Neural crest cell (in vitro differentiated cells): ENCODE results near the gene BPTF. TPM values are rescaled to one million over a fixed set of nuclear protein-coding genes. Genes with fewer than 3 reads are reported as not detected.
A peak's percentile ranks its signal among the peaks of the same experiment; 100 is the strongest.
"Not testable (repeated sequence)": the region's sequence is repeated elsewhere in the genome, so short reads cannot be mapped to it uniquely, and the experiment has no call there.

Experiments
- DNase-seq: peaks from one replicate; pipeline ENCODE4 v3.0.0; 2021; ENCODE audit warnings: low read depth, mixed read lengths, low spot score
- H3K27ac Mint-ChIP-seq: one replicate; pipeline ENCODE4 v1.8.0; 2021; ENCODE audit warnings: mild to moderate bottlenecking, mixed read lengths; ENCODE audit not compliant: unreplicated experiment
- H3K27me3 Mint-ChIP-seq: 2 replicates; pipeline ENCODE4 v1.8.0; 2021; ENCODE audit warnings: low read depth, mild to moderate bottlenecking, mixed read lengths
- H3K36me3 Mint-ChIP-seq: 2 replicates; pipeline ENCODE4 v1.8.0; 2021; ENCODE audit warnings: low read depth, mild to moderate bottlenecking, mixed read lengths
- H3K4me1 Mint-ChIP-seq: 2 replicates; pipeline ENCODE4 v1.8.0; 2021; ENCODE audit warnings: mixed read lengths
- H3K4me3 Mint-ChIP-seq: one replicate; pipeline ENCODE4 v1.8.0; 2021; ENCODE audit warnings: mild to moderate bottlenecking, mixed read lengths
- H3K9me3 Mint-ChIP-seq: 2 replicates; pipeline ENCODE4 v1.8.0; 2021; ENCODE audit warnings: mixed read lengths
- total RNA-seq: library from RNA; stranded (reverse); gene quantifications from 2 replicates; pipeline ENCODE4 v1.2.1, GENCODE V29; 2021
- TF ChIP-seq, protein P1 (sequence below): fragments of 200-600 bp; sonication (generic); conservative IDR thresholded peaks from 2 replicates; pipeline ENCODE4 v1.5.0; 2021; ENCODE audit warnings: antibody characterized with exemption, mild to moderate bottlenecking

BPTF gene
- total RNA-seq, 1 donor from 2014 or later, result 158 TPM

DNA sequence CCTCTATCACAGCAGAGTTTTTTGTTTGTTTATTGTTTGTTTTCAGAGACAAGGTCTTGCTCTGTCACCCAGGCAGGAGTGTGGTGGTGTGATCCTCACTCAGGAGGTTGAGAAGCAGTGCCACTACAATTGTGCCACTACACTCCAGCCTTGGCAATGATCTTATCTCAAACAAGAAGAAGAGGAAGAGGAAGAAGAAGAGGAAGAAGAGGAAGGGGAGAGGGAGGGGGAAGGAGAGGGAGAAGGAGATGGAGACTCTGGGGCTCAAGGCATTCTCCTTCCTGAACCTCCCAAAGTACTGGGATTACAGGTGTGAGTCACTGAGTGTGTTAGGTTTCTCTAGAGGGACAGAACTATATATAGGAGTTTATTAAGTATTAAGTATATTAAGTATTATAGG is 188.1 kb downstream of the BPTF start:
- Mint-ChIP-seq H3K4me1 (peaks cover 9% of the 10 kb centered on the region), H3K4me3 (no peak overlapping the region), H3K27me3 (peaks cover 3% of the 10 kb centered on the region), H3K36me3 (no peaks in the 10 kb centered on the region), H3K27ac (no peak overlapping the region), H3K9me3 (no peaks in the 10 kb centered on the region)
- TF ChIP-seq, protein P1, sequence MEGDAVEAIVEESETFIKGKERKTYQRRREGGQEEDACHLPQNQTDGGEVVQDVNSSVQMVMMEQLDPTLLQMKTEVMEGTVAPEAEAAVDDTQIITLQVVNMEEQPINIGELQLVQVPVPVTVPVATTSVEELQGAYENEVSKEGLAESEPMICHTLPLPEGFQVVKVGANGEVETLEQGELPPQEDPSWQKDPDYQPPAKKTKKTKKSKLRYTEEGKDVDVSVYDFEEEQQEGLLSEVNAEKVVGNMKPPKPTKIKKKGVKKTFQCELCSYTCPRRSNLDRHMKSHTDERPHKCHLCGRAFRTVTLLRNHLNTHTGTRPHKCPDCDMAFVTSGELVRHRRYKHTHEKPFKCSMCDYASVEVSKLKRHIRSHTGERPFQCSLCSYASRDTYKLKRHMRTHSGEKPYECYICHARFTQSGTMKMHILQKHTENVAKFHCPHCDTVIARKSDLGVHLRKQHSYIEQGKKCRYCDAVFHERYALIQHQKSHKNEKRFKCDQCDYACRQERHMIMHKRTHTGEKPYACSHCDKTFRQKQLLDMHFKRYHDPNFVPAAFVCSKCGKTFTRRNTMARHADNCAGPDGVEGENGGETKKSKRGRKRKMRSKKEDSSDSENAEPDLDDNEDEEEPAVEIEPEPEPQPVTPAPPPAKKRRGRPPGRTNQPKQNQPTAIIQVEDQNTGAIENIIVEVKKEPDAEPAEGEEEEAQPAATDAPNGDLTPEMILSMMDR, result no peak
- DNase-seq, result no peak

DNA sequence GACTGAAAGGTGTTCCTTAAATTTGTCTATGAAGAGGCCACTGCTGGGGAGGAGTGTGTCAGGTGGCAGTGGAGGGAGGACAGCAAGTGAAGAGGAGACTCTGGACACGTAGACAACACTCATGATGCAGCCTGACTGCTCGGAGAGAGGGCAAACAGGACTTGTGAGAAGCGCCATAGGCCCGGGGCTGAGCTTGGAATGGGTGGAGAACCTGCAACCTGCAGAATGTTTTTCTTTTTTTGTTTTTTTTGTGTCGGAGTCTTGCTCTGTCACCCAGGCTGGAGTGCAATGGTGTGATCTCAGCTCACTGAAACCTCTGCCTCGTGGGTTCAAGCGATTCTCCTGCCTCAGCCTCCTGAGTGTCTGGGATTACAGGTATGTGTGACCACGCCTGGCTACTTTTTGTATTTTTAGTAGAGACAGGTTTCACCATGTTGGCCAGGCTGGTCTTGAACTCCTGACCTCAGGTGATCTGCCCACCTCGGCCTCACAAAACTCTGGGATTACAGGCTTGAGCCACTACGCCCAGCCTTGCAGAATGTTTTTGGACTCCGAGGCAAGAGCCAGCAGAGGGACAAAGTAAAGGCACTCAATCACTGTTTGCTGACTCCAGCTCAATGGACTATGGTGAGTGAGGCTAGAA is 189.9 kb downstream of the BPTF start:
- Mint-ChIP-seq H3K27me3 (peaks cover 11% of the 10 kb centered on the region), H3K27ac (no peak overlapping the region), H3K36me3 (peaks cover 4% of the 10 kb centered on the region), H3K4me1 (peaks cover 16% of the 10 kb centered on the region), H3K9me3 (peaks cover 4% of the 10 kb centered on the region), H3K4me3 (no peak overlapping the region)
- TF ChIP-seq, protein P1, result no peak
- no peak for DNase-seq

DNA sequence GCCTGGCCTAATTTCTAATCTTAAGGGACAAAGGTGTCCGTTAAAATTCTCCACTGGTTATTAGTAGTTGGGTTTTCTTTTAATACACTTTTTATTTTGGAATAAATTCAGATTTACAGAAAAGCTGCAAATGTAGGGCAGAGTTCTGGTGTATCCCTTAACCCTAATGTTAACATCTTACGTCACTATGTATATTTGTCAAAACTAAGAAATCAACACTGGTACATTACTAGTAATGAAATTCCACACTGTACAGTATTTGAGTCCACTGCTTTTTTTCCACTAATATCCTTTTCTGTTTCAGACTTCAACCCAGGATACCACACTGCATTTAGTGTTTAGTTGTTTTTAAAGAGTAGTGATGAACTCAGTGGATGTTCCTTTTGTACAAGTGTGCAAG is 191.5 kb downstream of the BPTF start:
- Mint-ChIP-seq H3K4me1 (peaks cover 18% of the 10 kb centered on the region), H3K4me3 (peak overlapping the region; percentile 21), H3K9me3 (peaks cover 4% of the 10 kb centered on the region), H3K27me3 (peaks cover 15% of the 10 kb centered on the region), H3K36me3 (peaks cover 4% of the 10 kb centered on the region), H3K27ac (no peak overlapping the region)
- TF ChIP-seq, protein P1, result no peak
- no peak for DNase-seq

DNA sequence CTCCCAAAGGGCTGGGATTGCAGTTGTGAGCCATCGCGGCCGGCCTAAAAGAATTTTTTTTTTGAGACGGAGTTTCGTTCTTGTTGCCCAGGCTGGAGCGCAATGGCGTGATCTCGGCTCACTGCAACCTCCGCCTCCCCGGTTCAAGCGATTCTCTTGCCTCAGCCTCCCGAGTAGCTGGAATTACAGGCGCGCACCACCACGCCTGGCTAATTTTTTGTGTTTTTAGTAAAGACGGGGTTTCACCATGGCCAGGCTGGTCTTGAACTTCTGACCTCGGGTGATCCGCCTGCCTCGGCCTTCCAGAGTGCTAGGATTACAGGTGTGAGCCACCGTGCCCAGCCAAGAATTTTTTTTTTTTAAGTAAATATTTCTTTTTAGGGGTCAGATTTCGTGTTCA is 193.2 kb downstream of the BPTF start:
- not testable (repeated sequence) for H3K4me3 Mint-ChIP-seq, DNase-seq, H3K36me3 Mint-ChIP-seq, H3K9me3 Mint-ChIP-seq, H3K27ac Mint-ChIP-seq
- Mint-ChIP-seq H3K27me3 (peaks cover 12% of the 10 kb centered on the region), H3K4me1 (peaks cover 19% of the 10 kb centered on the region)

DNA sequence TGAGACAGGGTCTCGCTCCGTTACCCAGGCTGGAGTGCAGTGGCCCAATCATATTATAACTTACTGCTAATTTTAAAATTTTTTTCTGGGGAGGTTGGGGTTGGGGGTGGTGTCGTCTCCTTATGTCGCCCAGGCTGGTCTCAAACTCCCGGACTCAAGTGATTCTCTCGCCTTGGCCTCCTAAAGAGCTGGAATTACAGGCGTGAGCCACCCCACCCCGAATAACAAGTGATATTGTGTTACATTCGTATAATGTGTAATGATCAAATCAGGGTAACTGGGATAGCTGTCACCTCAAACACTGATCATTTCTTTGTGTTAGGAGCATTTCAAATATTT is 194.0 kb downstream of the BPTF start:
- TF ChIP-seq, protein P1, result no peak
- peaks cover 4% of the 10 kb centered on the region for H3K9me3 Mint-ChIP-seq
- H3K36me3 Mint-ChIP-seq, result peaks cover 4% of the 10 kb centered on the region
- H3K27me3 Mint-ChIP-seq, result peaks cover 12% of the 10 kb centered on the region
- no peak for DNase-seq
- peaks cover 19% of the 10 kb centered on the region for H3K4me1 Mint-ChIP-seq
- H3K4me3 Mint-ChIP-seq, result peak overlapping the region; percentile 89
- H3K27ac Mint-ChIP-seq, result no peak overlapping the region

DNA sequence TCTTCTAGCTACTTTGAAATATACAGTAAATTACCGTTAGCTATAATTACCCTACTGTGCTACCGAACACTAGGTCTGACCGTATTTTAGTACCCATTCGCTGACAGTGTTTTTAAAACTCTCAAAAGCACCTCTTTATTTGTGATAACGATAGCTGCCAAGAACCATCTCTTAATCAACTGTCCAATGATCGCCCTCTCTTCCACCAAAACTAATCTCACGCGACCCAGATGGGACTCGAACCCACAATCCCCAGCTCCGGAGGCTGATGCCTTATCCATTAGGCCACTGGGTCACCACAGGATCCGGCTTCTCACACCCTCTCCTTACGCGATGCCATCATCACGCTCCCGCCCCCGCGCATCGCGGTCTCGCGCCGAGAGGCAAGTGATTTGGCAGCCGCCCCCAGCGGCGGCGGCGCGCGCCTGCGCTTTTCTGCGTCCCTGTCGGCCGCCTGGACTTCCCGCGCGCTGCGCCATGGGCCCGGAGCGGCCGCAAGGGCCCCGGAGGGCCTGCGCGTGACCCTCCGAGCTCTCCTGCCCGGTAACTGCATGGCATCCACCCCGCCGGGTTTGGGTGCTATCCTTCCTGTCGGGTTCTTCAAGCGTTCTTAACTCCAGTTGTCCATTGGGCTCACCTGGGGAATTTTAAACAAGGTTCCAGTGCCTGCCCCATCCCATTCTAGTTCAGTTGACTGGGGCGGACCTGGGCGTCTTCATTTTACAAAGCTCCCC is 194.5 kb downstream of the BPTF start:
- Mint-ChIP-seq H3K36me3 (peaks cover 4% of the 10 kb centered on the region), H3K27me3 (peaks cover 12% of the 10 kb centered on the region)

More for the DNA sequence above, 194.5 kb downstream of the BPTF start:
- peak; percentile 100 for DNase-seq
- H3K4me1 Mint-ChIP-seq, result peaks cover 19% of the 10 kb centered on the region
- H3K4me3 Mint-ChIP-seq, result peak overlapping the region; percentile 89
- H3K27ac Mint-ChIP-seq, result peak overlapping the region; percentile 94
- TF ChIP-seq, protein P1, result peak; percentile 59
- H3K9me3 Mint-ChIP-seq, result peaks cover 4% of the 10 kb centered on the region
